ENCODE results near the gene LMBRD2.

GRCh38 chr5:36073595-36074216 lies 78.0 kb downstream of the LMBRD2 start:
- TF ChIP-seq CTCF (IDR thresholded peaks at IDR 0.05), result no peak
- no peak for TF ChIP-seq EZH2 (IDR thresholded peaks at IDR 0.05; ENCODE audit: borderline replicate concordance, insufficient read depth, low read depth, low read length, poor library complexity, severe bottlenecking)

Data from B cell (primary cell).